Measurements from ENCODE around the gene MRPL14. TPM values are rescaled to one million over a fixed set of nuclear protein-coding genes. Genes with fewer than 3 reads are reported as not detected.
"Not testable (repeated sequence)": the region's sequence is repeated elsewhere in the genome, so short reads cannot be mapped to it uniquely, and the experiment has no call there.

Gene MRPL14
- total RNA-seq, 1 donor from 2014 or later = 45.5 TPM

GRCh38 chr6:44149369-44150012 is 22.2 kb upstream of the MRPL14 start:
- no peaks in the 10 kb centered on the region for H3K4me1 Mint-ChIP-seq (ENCODE audit: unreplicated experiment)
- H3K36me3 Mint-ChIP-seq = peaks cover 24% of the 10 kb centered on the region
- H3K27me3 Mint-ChIP-seq = no peaks in the 10 kb centered on the region
- H3K4me3 Mint-ChIP-seq = no peak overlapping the region
- TF ChIP-seq CTCF (conservative IDR thresholded peaks at IDR 0.05) = no peak
- H3K9me3 Mint-ChIP-seq = no peaks in the 10 kb centered on the region
- H3K27ac Mint-ChIP-seq = no peak overlapping the region
- DNase-seq (ENCODE audit: extremely low spot score, unreplicated experiment) = no peak

- no peak for TF ChIP-seq CTCF (conservative IDR thresholded peaks at IDR 0.05)
- no peak overlapping the region for H3K27ac Mint-ChIP-seq
- H3K4me1 Mint-ChIP-seq (ENCODE audit: unreplicated experiment) = no peaks in the 10 kb centered on the region
- no peaks in the 10 kb centered on the region for H3K27me3 Mint-ChIP-seq
- no peaks in the 10 kb centered on the region for H3K9me3 Mint-ChIP-seq
- H3K36me3 Mint-ChIP-seq = peaks cover 27% of the 10 kb centered on the region
- no peak for DNase-seq (ENCODE audit: extremely low spot score, unreplicated experiment)
- H3K4me3 Mint-ChIP-seq = no peak overlapping the region
These were observed 21.1 kb upstream of the MRPL14 start for GRCh38 chr6:44148306-44148705.

GRCh38 chr6:44147256-44147655 is 20.0 kb upstream of the MRPL14 start:
- peaks cover 29% of the 10 kb centered on the region for H3K36me3 Mint-ChIP-seq
- no peak for TF ChIP-seq CTCF (conservative IDR thresholded peaks at IDR 0.05)
- H3K27me3 Mint-ChIP-seq = no peaks in the 10 kb centered on the region
- no peak for DNase-seq (ENCODE audit: extremely low spot score, unreplicated experiment)
- H3K27ac Mint-ChIP-seq = no peak overlapping the region
- H3K9me3 Mint-ChIP-seq = no peaks in the 10 kb centered on the region
- no peaks in the 10 kb centered on the region for H3K4me1 Mint-ChIP-seq (ENCODE audit: unreplicated experiment)
- H3K4me3 Mint-ChIP-seq = no peak overlapping the region

GRCh38 chr6:44146685-44147084 is 19.4 kb upstream of the MRPL14 start:
- peaks cover 29% of the 10 kb centered on the region for H3K36me3 Mint-ChIP-seq
- H3K27ac Mint-ChIP-seq = no peak overlapping the region
- TF ChIP-seq CTCF (conservative IDR thresholded peaks at IDR 0.05) = no peak
- H3K27me3 Mint-ChIP-seq = no peaks in the 10 kb centered on the region
- H3K4me1 Mint-ChIP-seq (ENCODE audit: unreplicated experiment) = no peaks in the 10 kb centered on the region
- no peaks in the 10 kb centered on the region for H3K9me3 Mint-ChIP-seq
- no peak overlapping the region for H3K4me3 Mint-ChIP-seq
- no peak for DNase-seq (ENCODE audit: extremely low spot score, unreplicated experiment)

- H3K27me3 Mint-ChIP-seq = no peaks in the 10 kb centered on the region
- no peaks in the 10 kb centered on the region for H3K9me3 Mint-ChIP-seq
- H3K27ac Mint-ChIP-seq = no peak overlapping the region
- DNase-seq (ENCODE audit: extremely low spot score, unreplicated experiment) = no peak
- no peak overlapping the region for H3K4me3 Mint-ChIP-seq
- no peaks in the 10 kb centered on the region for H3K4me1 Mint-ChIP-seq (ENCODE audit: unreplicated experiment)
- no peak for TF ChIP-seq CTCF (conservative IDR thresholded peaks at IDR 0.05)
- H3K36me3 Mint-ChIP-seq = peaks cover 32% of the 10 kb centered on the region
These were observed 18.6 kb upstream of the MRPL14 start for GRCh38 chr6:44145839-44146238.

- not testable (repeated sequence) for H3K4me1 Mint-ChIP-seq (ENCODE audit: unreplicated experiment); H3K27me3 Mint-ChIP-seq; H3K4me3 Mint-ChIP-seq; DNase-seq (ENCODE audit: extremely low spot score, unreplicated experiment); H3K27ac Mint-ChIP-seq; H3K9me3 Mint-ChIP-seq
- peaks cover 36% of the 10 kb centered on the region for H3K36me3 Mint-ChIP-seq
These were observed 17.3 kb upstream of the MRPL14 start for GRCh38 chr6:44144536-44144935.

Measured in type B pancreatic cell (in vitro differentiated cells).